Right lobe of liver (tissue), 4 donors: Measurements from ENCODE around the gene TMEM269.

Experiments used
- CTCF ChIP-seq, 4 donors: fragments of 200-600 bp in 3 of 4; fragments of 450-650 bp in 1 of 4; IDR thresholded peaks; one replicate each; pipeline versions ENCODE4 v1.5.1 to v1.8.0; 2016 to 2022; ENCODE audit warnings: antibody characterized with exemption in 4 of 4, mild to moderate bottlenecking in 2 of 4
- POLR2A ChIP-seq: fragments of 450-650 bp; IDR thresholded peaks from one replicate; pipeline ENCODE4 v1.6.1; 2017; ENCODE audit warnings: antibody characterized with exemption, mild to moderate bottlenecking
- donor health status: DM: no; HTN: no; CAD: no.
- donor health status: DM: no; HTN: no; CAD: no.
- donor health status: DM: no; HTN: yes; CAD: no.

GRCh38 chr1:42797414-42797813 lies 12.6 kb downstream of the TMEM269 start:
- TF ChIP-seq CTCF (IDR thresholded peaks at IDR 0.05) (no peak), POLR2A (no peak)
